Ectodermal cell (in vitro differentiated cells): ENCODE measurements around the gene CNNM4.

ENCODE experiments used
- H3K27ac ChIP-seq: 2 replicates; pipeline ENCODE4 v1.7.0; 2013; ENCODE audit warnings: mild to moderate bottlenecking, low read depth, low read length; ENCODE audit not compliant: insufficient read depth, poor library complexity, severe bottlenecking
- H3K27me3 ChIP-seq: 2 replicates; pipeline ENCODE4 v1.7.0; 2013; ENCODE audit warnings: mild to moderate bottlenecking, low read length; ENCODE audit not compliant: insufficient read depth, control insufficient read depth, poor library complexity, severe bottlenecking
- H3K36me3 ChIP-seq: one replicate; pipeline ENCODE4 v1.7.0; 2013; ENCODE audit warnings: low read length; ENCODE audit not compliant: control insufficient read depth, insufficient read depth
- H3K4me1 ChIP-seq: one replicate; pipeline ENCODE4 v1.7.0; 2013; ENCODE audit warnings: low read length; ENCODE audit not compliant: control insufficient read depth, insufficient read depth
- H3K4me3 ChIP-seq: 2 replicates; pipeline ENCODE4 v1.7.0; 2013; ENCODE audit warnings: low read depth, low read length, control low read depth; ENCODE audit not compliant: insufficient read depth
- H3K9me3 ChIP-seq: 2 replicates; pipeline ENCODE4 v1.7.0; 2013; ENCODE audit warnings: mild to moderate bottlenecking, low read length, moderate library complexity; ENCODE audit not compliant: control insufficient read depth
- WGBS, 2 experiments: methylation state at CpG; one replicate each; pipeline ENCODE4 v1.1.7; 2013; ENCODE audit warnings: missing lambda C conversion rate in 2 of 2; 5-methylcytosine and 5-hydroxymethylcytosine counted together

Gene CNNM4

DNA sequence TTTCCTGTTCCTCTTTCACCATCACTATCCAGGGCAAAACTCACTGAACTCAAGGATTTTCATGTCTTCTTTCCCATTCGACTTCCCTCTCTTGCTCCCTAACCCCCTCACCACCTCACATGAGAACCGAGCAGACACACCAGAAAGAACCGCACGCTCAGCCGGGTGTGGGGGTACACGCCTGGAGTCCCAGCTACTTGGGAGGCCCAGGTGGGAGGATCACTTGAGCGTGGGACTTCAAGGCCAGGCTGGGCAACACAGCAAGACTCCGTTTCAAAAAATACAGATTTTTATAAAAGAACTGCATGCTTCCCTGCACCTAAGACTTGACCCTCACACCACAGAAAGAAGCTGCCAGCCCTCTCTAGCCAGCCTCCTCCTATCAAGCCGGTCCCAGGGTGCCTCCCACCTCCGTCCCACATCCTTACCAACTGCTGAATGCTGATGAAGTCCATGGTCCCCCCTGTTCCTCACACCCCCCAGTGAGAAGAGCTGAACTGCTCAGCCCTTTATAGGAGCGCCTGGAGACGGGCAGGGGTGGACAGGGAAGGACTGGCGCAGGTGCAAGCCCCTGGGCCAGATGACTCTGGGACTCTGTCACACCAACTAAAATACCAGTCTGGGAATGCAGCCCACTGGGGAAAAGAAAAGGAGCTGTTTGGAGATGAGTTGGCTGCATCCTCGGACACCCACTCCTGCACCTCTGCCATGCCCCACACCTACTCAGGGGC lies 83.0 kb downstream of the CNNM4 start, which contains the start of gene ANKRD23:
TSS of gene ANKRD23 (minus strand) at position 484 of the 731 bp plus-strand sequence. CDS start at position 455, 29 bp downstream.
- H3K9me3 ChIP-seq: no peaks in the 10 kb centered on the region
- no peak within 1 kb of the TSS for H3K27ac ChIP-seq
- no peaks in the 10 kb centered on the region for H3K4me1 ChIP-seq
- no peaks in the 10 kb centered on the region for H3K36me3 ChIP-seq
- WGBS, 2 experiments: 94% methylated on average over 14 of the region's 14 CpGs
- H3K27me3 ChIP-seq: no peaks in the 10 kb centered on the region
- H3K4me3 ChIP-seq: no peak within 1 kb of the TSS

DNA sequence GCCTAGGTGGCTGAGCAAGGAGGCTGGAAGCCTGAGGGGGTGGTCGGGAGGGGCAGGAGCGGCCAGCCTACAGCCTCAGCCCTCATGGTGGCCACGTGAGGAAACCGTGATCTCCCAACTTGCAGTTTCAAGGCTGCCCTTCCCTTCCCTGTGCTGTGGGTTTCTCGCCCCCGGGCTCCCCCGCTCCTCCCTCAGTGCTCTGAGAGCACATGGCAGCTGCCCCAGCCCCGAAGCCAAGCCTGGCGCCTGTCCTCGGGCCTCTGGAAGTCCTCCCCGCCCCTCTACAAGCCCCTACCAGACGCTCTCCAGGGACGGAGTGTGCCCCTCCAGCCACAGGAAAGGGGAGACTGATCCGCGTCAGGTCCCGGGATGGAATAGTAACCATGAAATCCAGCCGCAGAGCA lies 83.7 kb downstream of the CNNM4 start:
- 90% methylated on average over 17 of the region's 17 CpGs for WGBS, 2 experiments
- H3K27me3 ChIP-seq: no peaks in the 10 kb centered on the region

DNA sequence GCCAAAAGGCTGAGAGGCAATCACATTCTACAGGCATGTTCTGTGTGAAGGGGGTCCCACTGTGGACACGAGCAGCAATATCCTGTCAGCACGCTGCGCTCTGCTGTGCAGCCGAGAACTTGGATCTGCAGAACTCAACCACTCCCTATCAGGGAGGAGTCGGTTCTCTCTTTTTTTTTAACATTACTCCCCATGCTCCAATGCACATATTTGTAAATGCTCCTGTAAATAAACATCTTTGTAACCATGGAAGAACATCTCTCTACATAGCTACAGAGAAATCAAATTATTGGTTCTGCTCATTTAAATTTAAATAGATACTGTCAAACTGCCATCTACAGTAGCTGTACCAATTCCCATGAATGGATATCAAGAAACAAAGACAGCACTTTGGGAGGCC lies 86.1 kb downstream of the CNNM4 start:
- Histone ChIP-seq H3K9me3 (no peaks in the 10 kb centered on the region), H3K4me3 (no peak overlapping the region), H3K27ac (no peak overlapping the region), H3K4me1 (no peaks in the 10 kb centered on the region), H3K36me3 (peaks cover 12% of the 10 kb centered on the region), H3K27me3 (no peaks in the 10 kb centered on the region)
- 98% methylated on average over 5 of the region's 5 CpGs for WGBS, 2 experiments

More for the DNA sequence above, 83.7 kb downstream of the CNNM4 start:
- Histone ChIP-seq H3K36me3 (no peaks in the 10 kb centered on the region), H3K9me3 (no peaks in the 10 kb centered on the region), H3K27ac (no peak overlapping the region), H3K4me3 (no peak overlapping the region), H3K4me1 (no peaks in the 10 kb centered on the region)

DNA sequence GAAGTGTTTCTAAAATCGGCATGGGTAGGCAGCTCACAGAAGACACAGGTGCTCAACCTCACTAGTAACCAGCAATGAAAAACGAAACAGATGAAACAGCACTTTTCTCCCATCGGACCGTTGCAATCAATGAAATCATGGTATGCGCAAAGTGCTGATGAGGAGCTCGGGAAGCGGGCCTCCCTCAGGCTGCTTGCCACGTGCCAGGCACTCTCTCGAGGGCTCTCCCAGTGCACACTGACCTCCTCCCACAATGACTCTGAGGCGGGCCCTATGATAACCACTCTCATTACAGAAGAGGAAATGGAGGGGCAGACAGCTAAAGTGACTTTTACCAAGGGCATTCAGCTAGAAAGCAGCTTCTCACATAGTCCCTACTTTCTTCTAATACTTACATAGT lies 86.9 kb downstream of the CNNM4 start:
- 89 to 95% methylated on average over 10 of the region's 10 CpGs for WGBS, 2 experiments
- no peak overlapping the region for H3K27ac ChIP-seq

DNA sequence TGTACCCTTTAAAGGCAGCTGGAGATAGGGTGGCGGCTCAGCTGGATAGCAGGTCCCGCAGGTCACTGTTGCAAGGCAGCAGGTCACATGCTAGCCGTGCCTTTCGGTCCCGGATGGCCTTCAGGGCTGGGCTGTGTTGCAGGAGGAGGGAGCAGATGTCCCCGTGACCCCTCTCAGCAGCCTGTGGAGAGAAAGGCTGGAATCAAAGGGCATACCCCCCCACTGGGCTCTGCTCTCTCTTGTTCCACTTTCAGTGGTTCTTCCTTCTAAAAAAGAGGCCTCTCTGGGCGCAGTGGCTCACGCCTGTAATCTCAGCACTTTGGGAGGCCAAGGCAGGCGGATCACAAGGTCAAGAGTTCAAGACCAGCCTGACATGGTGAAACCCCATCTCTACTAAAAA lies 87.6 kb downstream of the CNNM4 start:
- H3K27ac ChIP-seq: no peak overlapping the region
- H3K9me3 ChIP-seq: no peaks in the 10 kb centered on the region
- WGBS, 2 experiments: 66 to 75% methylated on average over 9 of the region's 9 CpGs

More for the DNA sequence above, 86.9 kb downstream of the CNNM4 start:
- H3K36me3 ChIP-seq: peaks cover 12% of the 10 kb centered on the region
- H3K4me1 ChIP-seq: no peaks in the 10 kb centered on the region
- no peaks in the 10 kb centered on the region for H3K27me3 ChIP-seq
- no peak overlapping the region for H3K4me3 ChIP-seq
- no peaks in the 10 kb centered on the region for H3K9me3 ChIP-seq

DNA sequence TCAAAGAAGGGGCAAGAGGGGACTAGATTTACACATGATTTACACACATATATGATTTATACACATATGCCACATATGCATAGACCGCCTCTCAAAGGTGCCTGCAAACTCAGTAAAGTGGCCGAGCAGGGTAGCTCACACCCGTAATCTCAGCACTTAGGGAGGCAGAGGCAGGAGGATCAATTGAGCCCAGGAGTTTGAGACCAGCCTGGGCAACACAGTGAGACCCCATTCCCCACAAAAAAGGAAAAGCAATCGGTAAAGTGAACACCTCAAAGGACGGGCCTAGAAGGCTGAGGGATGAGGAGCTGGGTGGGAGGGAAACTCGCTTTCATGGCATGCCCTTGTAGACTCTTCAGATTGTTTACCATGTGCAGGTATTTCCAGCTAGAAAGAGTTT lies 92.0 kb downstream of the CNNM4 start:
- H3K9me3 ChIP-seq: no peaks in the 10 kb centered on the region
- no peak overlapping the region for H3K4me3 ChIP-seq
- peaks cover 12% of the 10 kb centered on the region for H3K36me3 ChIP-seq
- 91 to 92% methylated on average over 6 of the region's 6 CpGs for WGBS, 2 experiments
- peaks cover 7% of the 10 kb centered on the region for H3K4me1 ChIP-seq
- no peaks in the 10 kb centered on the region for H3K27me3 ChIP-seq
- H3K27ac ChIP-seq: no peak overlapping the region

More for the DNA sequence above, 87.6 kb downstream of the CNNM4 start:
- H3K36me3 ChIP-seq: peaks cover 12% of the 10 kb centered on the region
- H3K4me1 ChIP-seq: no peaks in the 10 kb centered on the region
- H3K4me3 ChIP-seq: no peak overlapping the region
- H3K27me3 ChIP-seq: no peaks in the 10 kb centered on the region

DNA sequence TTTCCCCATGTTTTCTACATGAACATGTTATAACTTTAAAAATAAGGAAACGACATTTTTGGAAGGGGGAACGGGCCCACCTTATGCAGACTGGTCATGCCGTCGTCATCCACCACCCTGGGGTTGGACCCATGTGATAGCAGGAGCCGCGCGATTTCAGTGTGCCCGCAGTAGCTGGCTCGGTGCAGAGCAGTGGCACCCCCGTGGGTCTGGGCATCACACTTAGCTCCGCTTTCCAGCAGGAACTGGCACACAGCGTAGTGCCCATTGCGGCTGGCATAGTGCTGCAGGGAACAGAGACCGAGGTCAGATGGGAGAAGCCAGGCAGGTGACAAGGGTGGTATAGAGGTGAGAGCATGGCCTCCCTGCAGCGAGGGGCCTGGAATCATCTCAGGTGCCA lies 92.6 kb downstream of the CNNM4 start:
- no peak overlapping the region for H3K27ac ChIP-seq

DNA sequence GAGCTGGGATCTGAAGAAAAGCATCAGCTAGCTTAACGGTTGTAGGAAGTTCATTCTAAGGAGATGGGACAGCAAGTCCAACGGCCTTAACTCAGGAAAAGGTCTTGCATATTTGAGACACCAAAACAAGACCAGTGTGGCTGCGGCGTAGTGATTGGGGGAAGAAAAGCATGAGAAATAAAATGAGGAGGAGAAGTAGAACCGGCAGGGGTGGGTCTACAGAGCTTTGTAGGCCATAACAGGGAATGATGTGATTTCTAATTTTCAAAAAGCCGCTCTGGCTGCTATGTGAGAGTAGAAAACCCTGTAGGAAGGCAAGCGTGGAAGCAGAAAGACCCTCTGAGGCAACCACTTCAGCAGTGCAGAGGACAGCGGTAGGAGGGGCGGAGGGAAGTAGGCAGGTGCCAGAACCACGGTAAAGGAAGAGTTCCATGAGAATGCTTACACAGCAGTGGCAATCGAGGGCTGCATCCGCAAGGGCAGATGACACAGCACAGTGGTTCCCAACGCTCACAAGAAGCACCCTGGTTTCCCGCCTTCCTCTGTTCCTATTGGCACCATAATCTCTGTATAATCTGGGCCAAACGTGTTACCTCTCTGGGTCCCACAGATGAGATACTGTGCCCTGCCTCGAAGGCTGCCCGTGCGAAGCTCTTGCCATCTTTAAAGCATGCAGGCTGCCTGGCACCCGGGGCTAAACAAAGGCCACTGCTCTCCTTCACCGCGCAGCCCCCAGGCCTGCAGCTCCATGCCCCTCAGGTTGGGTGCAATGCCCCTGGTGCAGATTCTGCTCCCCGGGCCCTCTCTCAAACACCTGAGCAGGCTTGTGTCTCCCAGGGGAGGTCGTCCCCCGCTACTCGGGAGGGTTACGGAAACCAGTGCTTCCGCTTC lies 96.3 kb downstream of the CNNM4 start:
- Histone ChIP-seq H3K27me3 (no peaks in the 10 kb centered on the region), H3K4me3 (peak overlapping the region; percentile 73), H3K36me3 (peaks cover 14% of the 10 kb centered on the region), H3K27ac (no peak overlapping the region), H3K9me3 (no peaks in the 10 kb centered on the region), H3K4me1 (peaks cover 12% of the 10 kb centered on the region)
- 24 to 25% methylated on average over 27 of the region's 27 CpGs for WGBS, 2 experiments

More for the DNA sequence above, 92.6 kb downstream of the CNNM4 start:
- Histone ChIP-seq H3K4me1 (peaks cover 7% of the 10 kb centered on the region), H3K36me3 (peaks cover 12% of the 10 kb centered on the region), H3K4me3 (no peak overlapping the region), H3K9me3 (no peaks in the 10 kb centered on the region), H3K27me3 (no peaks in the 10 kb centered on the region)
- 96% methylated on average over 15 of the region's 15 CpGs for WGBS, 2 experiments

DNA sequence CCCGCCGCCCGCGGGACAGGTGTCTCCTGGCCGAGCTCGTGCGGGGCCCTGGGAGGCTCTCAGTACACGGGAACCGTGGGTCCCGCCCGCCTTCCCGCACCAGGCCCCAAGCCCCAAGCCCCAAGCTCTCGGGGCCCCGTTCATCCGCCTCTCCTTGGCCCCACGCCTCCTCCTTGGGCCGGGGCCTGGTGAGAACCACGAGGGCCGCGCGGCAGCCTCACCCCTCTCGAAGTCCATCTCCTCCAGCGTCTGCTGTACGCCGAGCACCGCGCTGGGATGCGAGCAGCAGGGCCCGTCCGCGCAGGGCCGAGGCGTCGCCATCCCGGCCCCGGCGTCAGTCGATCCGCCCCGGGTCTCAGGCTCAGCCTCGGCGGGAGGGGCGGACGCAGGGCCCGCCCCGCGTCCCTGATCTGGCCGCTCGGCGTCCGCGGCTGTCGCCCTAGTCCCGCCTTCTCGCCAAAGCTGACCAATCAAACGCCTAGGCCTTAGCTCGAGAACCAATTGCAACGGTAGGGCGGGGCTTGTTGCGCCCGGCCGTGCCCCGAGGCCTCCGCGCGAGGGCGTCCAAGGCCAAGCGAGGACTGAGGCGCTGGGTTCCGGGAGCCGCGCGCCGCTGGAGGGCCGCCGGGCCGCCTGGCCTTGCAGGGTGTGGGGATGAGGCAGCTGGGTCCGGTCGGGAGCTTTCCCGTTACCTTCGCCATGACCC lies 97.1 kb downstream of the CNNM4 start, which contains the start of gene ANKRD39:
TSS of gene ANKRD39 (minus strand) at position 350 of the 706 bp plus-strand sequence. CDS start at position 321, 29 bp downstream.
- Histone ChIP-seq H3K9me3 (no peaks in the 10 kb centered on the region), H3K4me1 (peaks cover 12% of the 10 kb centered on the region), H3K36me3 (peaks cover 17% of the 10 kb centered on the region), H3K27me3 (no peaks in the 10 kb centered on the region), H3K4me3 (peak within 1 kb of the TSS; percentile 73), H3K27ac (peak within 1 kb of the TSS; percentile 11)
- 0% methylated on average over 81 of the region's 81 CpGs for WGBS, 2 experiments
